Parathyroid adenoma (tissue), 2 donors: ENCODE results near the gene C14orf93.

Experiments used
- H2AFZ ChIP-seq: fragments of 300-600 bp; sonication (generic); one replicate; pipeline ENCODE4 v1.7.0; 2017; ENCODE audit warnings: antibody characterized with exemption, mild to moderate bottlenecking
- H3K27ac ChIP-seq: fragments of 300-600 bp; sonication (generic); one replicate; pipeline ENCODE4 v1.7.0; 2017
- H3K27me3 ChIP-seq: fragments of 300-600 bp; sonication (generic); one replicate; pipeline ENCODE4 v1.7.0; 2017; ENCODE audit warnings: low read length; ENCODE audit not compliant: control insufficient read depth, insufficient read depth
- H3K36me3 ChIP-seq: fragments of 300-600 bp; sonication (generic); one replicate; pipeline ENCODE4 v1.7.0; 2017; ENCODE audit warnings: low read length; ENCODE audit not compliant: control insufficient read depth, insufficient read depth
- H3K4me1 ChIP-seq: fragments of 300-600 bp; sonication (generic); one replicate; pipeline ENCODE4 v1.7.0; 2017; ENCODE audit warnings: control low read depth
- H3K4me2 ChIP-seq: fragments of 300-600 bp; sonication (generic); one replicate; pipeline ENCODE4 v1.7.0; 2017; ENCODE audit warnings: low read length
- H3K4me3 ChIP-seq: fragments of 300-600 bp; sonication (generic); one replicate; pipeline ENCODE4 v1.7.0; 2017; ENCODE audit warnings: low read depth, low read length
- H3K79me2 ChIP-seq: fragments of 300-600 bp; sonication (generic); one replicate; pipeline ENCODE4 v1.7.0; 2017; ENCODE audit warnings: control low read depth
- H3K9ac ChIP-seq: fragments of 300-600 bp; sonication (generic); one replicate; pipeline ENCODE4 v1.7.0; 2017; ENCODE audit warnings: mild to moderate bottlenecking
- H3K9me3 ChIP-seq: fragments of 300-600 bp; sonication (generic); one replicate; pipeline ENCODE4 v1.7.0; 2017; ENCODE audit warnings: low read length; ENCODE audit not compliant: control insufficient read depth
- TF ChIP-seq, protein P1 (sequence below): fragments of 300-600 bp; sonication (generic); IDR thresholded peaks from one replicate; pipeline ENCODE4 v1.7.0; 2017; ENCODE audit warnings: antibody characterized with exemption, mild to moderate bottlenecking
- donor health status: primary hyperparathyroidism.

The C14orf93 gene

DNA sequence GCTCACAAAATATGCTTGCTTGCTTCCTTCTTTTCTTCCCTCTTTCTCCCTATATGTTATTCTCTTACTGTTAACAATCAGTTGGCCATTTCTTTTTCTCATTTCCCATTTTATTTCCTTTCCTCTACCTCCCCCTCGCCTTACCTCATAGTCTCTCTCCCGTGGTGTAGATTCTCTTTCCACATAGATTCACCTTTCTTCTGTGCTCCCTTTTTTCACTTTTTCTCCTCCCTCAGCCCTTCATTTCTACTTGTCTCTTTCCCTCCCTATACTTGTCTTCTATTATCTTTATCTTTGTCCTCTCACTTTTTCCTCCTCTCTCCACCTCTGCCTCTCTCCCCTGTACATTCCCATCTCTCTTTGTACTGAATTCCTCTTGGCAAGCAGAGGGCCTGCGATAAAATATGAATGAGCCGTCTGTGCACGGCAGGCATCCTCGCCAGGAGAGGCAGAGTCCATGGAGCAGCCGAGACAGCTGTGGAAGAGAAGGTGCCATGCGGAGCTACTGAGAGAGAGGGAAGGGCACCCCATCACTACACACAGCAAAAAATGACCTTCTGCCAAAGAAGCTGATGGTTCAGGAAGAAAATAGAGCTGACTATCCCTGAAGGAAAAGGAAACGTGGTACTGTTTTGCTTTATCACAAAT, 12.1 kb downstream of the C14orf93 start:
- Histone ChIP-seq H2AFZ (no peak overlapping the region), H3K27ac (no peak overlapping the region), H3K4me1 (no peaks in the 10 kb centered on the region), H3K9ac (no peak overlapping the region), H3K79me2 (peaks cover 2% of the 10 kb centered on the region), H3K4me2 (no peak overlapping the region), H3K4me3 (no peak overlapping the region), H3K27me3 (no peaks in the 10 kb centered on the region), H3K36me3 (no peaks in the 10 kb centered on the region), H3K9me3 (no peaks in the 10 kb centered on the region)
- TF ChIP-seq, protein P1, sequence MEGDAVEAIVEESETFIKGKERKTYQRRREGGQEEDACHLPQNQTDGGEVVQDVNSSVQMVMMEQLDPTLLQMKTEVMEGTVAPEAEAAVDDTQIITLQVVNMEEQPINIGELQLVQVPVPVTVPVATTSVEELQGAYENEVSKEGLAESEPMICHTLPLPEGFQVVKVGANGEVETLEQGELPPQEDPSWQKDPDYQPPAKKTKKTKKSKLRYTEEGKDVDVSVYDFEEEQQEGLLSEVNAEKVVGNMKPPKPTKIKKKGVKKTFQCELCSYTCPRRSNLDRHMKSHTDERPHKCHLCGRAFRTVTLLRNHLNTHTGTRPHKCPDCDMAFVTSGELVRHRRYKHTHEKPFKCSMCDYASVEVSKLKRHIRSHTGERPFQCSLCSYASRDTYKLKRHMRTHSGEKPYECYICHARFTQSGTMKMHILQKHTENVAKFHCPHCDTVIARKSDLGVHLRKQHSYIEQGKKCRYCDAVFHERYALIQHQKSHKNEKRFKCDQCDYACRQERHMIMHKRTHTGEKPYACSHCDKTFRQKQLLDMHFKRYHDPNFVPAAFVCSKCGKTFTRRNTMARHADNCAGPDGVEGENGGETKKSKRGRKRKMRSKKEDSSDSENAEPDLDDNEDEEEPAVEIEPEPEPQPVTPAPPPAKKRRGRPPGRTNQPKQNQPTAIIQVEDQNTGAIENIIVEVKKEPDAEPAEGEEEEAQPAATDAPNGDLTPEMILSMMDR, result no peak

DNA sequence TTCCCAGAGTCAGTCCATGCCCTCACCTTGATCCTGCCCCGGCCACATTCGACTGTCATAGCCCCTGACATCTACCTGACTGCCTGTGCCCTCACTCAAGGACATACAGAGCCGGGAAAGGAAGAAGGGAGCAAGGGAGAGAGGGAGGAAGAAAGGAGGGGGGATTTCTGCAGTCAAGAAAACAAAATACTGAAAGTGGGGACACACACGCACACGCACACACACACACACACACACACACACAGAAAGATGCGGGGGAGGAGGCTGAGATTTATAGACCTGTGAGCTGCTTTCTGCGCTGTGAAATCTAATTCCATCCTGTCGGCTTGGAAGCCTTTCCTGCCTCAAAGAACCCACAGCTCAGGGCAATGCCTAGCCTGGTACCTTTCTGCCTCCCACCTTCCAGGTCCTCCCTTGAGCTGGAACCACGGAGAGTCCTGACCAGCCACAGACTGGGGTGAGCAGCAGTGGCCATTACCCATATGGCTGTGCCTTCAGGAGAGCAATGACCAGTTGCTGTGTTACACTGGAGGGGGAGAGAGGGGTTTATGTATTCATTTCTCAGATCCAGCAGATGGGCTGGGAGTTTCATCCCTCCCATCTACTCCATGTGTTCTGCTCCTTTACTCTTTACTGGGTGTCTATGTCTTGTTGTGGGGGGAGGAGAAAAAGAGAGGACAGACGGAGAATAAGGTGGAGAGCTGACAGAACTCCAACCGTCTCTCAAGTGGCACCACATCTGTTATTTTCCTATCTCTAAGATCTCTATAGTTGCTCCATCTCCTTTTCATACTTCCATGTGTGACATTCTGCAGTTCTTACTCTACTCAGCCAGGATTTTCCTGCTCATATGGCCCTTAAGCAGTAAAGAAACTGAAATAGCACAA, 12.9 kb downstream of the C14orf93 start:
- Histone ChIP-seq H3K27ac (no peak overlapping the region), H3K4me1 (no peaks in the 10 kb centered on the region), H3K9me3 (no peaks in the 10 kb centered on the region), H3K79me2 (peaks cover 2% of the 10 kb centered on the region), H3K9ac (no peak overlapping the region), H3K4me3 (no peak overlapping the region), H3K27me3 (no peaks in the 10 kb centered on the region), H2AFZ (no peak overlapping the region), H3K36me3 (no peaks in the 10 kb centered on the region), H3K4me2 (no peak overlapping the region)
- TF ChIP-seq, protein P1, result no peak

DNA sequence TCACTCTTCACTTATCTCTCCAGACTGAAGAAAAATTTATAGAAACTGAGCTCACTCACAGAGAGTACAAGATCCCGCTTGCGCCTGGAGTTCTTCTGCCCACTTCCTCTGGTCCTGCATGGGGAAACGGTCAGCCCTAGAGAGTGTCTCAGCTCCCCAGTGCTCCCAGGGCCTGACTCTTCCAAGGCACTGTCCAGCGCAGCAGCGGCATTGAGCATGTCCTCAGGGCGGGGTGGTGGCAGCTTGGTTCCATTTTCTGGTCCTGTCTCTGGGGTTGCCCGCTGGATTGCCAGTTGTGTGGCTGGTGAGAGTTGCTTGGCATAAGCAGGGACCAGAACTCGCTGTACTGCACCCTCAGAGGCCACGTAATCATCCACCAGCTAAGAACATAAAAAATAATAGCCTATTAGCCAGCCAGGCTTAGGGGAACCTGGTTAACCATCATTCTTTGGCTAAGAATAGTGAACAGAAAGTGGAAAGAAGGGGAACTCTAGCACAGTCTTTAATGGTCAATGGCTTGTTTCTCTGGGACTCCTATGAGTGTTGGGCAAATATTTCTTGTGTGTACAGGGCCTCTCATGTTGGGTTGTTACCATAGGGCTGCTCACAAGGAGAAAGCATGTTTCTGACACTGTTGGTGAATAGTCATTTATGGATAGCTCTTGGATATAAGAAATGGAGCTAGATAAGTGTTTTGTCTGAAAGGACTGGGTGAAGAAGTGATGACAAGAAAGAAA, 13.9 kb downstream of the C14orf93 start:
- Histone ChIP-seq H2AFZ (no peak overlapping the region), H3K4me2 (no peak overlapping the region), H3K79me2 (peaks cover 2% of the 10 kb centered on the region), H3K4me1 (no peaks in the 10 kb centered on the region), H3K9me3 (no peaks in the 10 kb centered on the region), H3K4me3 (no peak overlapping the region), H3K27me3 (no peaks in the 10 kb centered on the region), H3K27ac (no peak overlapping the region), H3K36me3 (no peaks in the 10 kb centered on the region), H3K9ac (no peak overlapping the region)
- TF ChIP-seq, protein P1, result no peak

DNA sequence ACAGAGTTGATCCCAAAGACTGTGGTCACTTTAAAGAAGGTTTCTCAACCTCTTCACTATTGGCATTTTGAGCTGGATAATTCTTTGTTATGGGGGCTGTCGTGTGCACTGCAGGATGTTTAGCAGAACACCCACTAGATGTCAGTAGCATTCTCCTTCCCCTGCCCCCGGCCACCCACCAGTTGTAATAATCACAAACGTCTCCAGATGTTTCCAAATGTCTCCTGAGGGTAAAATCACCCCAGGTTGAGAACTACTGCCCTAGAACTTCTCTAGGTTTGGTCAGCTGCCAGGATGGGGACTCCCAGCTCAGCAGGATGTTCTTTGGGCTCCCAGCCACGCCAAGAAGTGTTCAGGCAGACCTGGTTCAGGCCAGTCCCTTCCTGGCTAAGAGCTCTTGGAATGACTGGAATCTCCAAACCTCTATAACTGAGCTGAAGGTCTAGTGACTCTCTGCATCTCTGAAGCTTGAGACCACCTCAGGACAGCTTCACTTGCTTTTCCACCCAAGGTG, 15.1 kb downstream of the C14orf93 start:
- Histone ChIP-seq H3K36me3 (no peaks in the 10 kb centered on the region), H3K4me2 (no peak overlapping the region), H3K9me3 (no peaks in the 10 kb centered on the region), H3K9ac (no peak overlapping the region), H2AFZ (no peak overlapping the region), H3K27me3 (no peaks in the 10 kb centered on the region), H3K4me1 (no peaks in the 10 kb centered on the region), H3K79me2 (peaks cover 2% of the 10 kb centered on the region), H3K4me3 (no peak overlapping the region), H3K27ac (no peak overlapping the region)
- TF ChIP-seq, protein P1, result peak; percentile 53
